Testis (tissue), 2 donors: ENCODE data around the gene EIF2A.

Experiments used
- POLR2A ChIP-seq: fragments of 450-650 bp; IDR thresholded peaks from one replicate; pipeline ENCODE4 v1.6.1; 2017; ENCODE audit warnings: antibody characterized with exemption, mild to moderate bottlenecking, moderate library complexity
- TF ChIP-seq, protein P1 (sequence below), 3 experiments: fragments of 450-650 bp in 2 of 3; fragments of 200-600 bp in 1 of 3; sonication (generic) in 1 of 3; IDR thresholded peaks; one replicate each; pipeline ENCODE4 v1.5.1; 2016 to 2019; ENCODE audit warnings: antibody characterized with exemption in 3 of 3, mild to moderate bottlenecking in 2 of 3, moderate library complexity in 1 of 3

DNA sequence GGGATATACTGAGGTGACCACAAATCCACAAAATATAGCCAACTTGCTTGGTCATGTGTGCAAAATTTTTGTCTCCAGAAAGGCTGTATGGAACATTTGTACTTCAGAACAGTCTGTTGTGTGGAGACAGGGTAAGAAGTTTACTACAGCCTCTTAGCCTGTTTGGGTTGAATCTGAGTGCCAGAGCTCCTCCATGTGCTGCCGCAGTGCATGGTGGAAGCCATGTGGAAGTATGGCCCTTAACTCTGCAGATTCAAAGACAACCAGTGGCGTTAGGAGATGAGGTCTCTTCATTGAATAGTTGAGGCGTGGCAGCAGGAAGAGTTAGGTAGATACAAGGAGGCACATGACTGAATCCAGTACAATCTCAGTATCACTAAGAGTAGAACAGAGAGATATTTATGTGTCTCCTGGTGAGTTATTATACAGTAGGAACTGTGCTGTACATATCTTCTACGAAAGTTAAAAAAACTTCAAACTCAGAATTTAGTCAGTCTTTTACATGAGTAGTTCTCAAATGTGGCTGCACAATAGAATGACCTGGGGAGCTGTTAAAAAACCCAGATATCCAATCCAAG, 9.4 kb downstream of the EIF2A start:
- TF ChIP-seq, protein P1, sequence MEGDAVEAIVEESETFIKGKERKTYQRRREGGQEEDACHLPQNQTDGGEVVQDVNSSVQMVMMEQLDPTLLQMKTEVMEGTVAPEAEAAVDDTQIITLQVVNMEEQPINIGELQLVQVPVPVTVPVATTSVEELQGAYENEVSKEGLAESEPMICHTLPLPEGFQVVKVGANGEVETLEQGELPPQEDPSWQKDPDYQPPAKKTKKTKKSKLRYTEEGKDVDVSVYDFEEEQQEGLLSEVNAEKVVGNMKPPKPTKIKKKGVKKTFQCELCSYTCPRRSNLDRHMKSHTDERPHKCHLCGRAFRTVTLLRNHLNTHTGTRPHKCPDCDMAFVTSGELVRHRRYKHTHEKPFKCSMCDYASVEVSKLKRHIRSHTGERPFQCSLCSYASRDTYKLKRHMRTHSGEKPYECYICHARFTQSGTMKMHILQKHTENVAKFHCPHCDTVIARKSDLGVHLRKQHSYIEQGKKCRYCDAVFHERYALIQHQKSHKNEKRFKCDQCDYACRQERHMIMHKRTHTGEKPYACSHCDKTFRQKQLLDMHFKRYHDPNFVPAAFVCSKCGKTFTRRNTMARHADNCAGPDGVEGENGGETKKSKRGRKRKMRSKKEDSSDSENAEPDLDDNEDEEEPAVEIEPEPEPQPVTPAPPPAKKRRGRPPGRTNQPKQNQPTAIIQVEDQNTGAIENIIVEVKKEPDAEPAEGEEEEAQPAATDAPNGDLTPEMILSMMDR (IDR thresholded peaks at IDR 0.05) = no peak
- no peak for TF ChIP-seq POLR2A
